Activated naive CD4-positive, alpha-beta T cell treated with anti-CD3 and anti-CD28 coated beads, Interleukin-2, amount 50 U/mL, for 24 hours (primary cell): ENCODE measurements around the gene PDLIM4.
A peak's percentile ranks its signal among the peaks of the same experiment; 100 is the strongest.

Source experiments
- H3K27ac Mint-ChIP-seq: one replicate; pipeline ENCODE4 v1.8.0; 2021; ENCODE audit warnings: mild to moderate bottlenecking, mixed read lengths
- H3K27me3 Mint-ChIP-seq: one replicate; pipeline ENCODE4 v1.8.0; 2021; ENCODE audit warnings: mixed read lengths
- H3K36me3 Mint-ChIP-seq: one replicate; pipeline ENCODE4 v1.8.0; 2021; ENCODE audit warnings: mixed read lengths
- H3K4me1 Mint-ChIP-seq: one replicate; pipeline ENCODE4 v1.8.0; 2021; ENCODE audit warnings: mixed read lengths
- H3K4me3 Mint-ChIP-seq: one replicate; pipeline ENCODE4 v1.8.0; 2021; ENCODE audit warnings: mild to moderate bottlenecking, mixed read lengths
- H3K9me3 Mint-ChIP-seq: one replicate; pipeline ENCODE4 v1.8.0; 2021; ENCODE audit warnings: mixed read lengths

Gene PDLIM4

DNA sequence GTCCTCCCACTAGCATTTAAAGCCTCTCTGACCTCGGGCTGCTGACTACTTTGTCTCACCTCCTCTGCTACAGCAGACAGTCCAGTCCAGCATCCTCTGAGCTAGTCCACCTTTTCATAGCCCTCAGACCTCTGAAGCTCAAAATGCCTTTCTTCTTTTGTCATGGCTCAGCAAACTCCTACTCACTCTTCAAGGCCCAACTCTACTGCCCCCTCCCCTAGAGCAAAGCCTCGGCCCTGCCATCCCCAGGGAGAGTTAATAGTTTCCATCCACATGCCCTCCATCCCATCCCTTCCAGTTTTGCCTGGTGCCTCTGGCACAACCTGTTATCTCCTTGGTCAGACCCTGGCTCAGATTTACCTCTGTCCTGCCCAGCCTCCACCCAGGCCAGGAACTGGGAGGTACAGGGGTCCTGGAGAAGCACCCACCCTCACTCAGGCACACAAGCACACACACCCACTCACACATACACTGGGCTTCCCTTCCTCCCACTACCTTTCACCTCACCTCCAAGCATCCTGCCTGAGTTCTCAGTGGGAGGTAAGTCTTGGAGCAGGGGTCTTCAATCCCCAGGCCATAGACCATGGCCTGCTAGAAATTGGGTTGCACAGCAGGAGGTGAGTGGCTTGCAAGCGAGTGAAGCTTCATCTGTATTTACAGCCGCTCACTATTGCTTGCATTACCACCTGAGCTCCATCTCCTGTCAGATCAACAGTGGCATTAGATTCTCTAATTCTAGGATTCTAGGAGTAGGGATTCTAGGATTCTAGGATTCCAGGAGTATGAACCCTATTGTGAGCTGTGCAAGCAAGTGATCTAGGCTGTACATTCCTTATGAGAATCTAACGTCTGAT, 18.1 kb downstream of the PDLIM4 start:
- H3K27ac Mint-ChIP-seq: no peak overlapping the region
- H3K4me1 Mint-ChIP-seq: peaks cover 11% of the 10 kb centered on the region
- no peaks in the 10 kb centered on the region for H3K36me3 Mint-ChIP-seq
- H3K9me3 Mint-ChIP-seq: no peaks in the 10 kb centered on the region
- no peak overlapping the region for H3K4me3 Mint-ChIP-seq
- peaks cover 9% of the 10 kb centered on the region for H3K27me3 Mint-ChIP-seq

DNA sequence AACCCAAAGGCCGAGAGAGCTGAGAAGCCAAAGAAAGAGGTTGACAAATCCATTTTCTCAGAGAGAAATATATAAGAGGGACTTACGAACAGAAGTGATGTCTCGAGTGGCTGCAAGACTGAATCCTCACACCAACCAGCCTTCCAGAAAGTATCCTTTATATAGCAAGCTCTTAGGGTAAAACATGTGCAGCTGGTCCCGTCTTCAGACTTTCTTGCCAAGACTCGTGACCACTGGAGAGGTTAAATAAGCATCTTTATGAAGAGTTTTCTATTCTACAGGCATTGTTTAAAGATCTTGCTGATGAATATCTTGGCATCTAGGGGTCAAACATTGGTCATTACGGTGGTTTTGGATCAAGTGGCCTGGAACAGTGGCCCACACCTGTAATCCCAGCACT, 19.8 kb downstream of the PDLIM4 start:
- Mint-ChIP-seq H3K4me1 (peaks cover 9% of the 10 kb centered on the region), H3K36me3 (no peaks in the 10 kb centered on the region), H3K9me3 (no peaks in the 10 kb centered on the region), H3K27ac (no peak overlapping the region), H3K27me3 (peaks cover 9% of the 10 kb centered on the region), H3K4me3 (no peak overlapping the region)

DNA sequence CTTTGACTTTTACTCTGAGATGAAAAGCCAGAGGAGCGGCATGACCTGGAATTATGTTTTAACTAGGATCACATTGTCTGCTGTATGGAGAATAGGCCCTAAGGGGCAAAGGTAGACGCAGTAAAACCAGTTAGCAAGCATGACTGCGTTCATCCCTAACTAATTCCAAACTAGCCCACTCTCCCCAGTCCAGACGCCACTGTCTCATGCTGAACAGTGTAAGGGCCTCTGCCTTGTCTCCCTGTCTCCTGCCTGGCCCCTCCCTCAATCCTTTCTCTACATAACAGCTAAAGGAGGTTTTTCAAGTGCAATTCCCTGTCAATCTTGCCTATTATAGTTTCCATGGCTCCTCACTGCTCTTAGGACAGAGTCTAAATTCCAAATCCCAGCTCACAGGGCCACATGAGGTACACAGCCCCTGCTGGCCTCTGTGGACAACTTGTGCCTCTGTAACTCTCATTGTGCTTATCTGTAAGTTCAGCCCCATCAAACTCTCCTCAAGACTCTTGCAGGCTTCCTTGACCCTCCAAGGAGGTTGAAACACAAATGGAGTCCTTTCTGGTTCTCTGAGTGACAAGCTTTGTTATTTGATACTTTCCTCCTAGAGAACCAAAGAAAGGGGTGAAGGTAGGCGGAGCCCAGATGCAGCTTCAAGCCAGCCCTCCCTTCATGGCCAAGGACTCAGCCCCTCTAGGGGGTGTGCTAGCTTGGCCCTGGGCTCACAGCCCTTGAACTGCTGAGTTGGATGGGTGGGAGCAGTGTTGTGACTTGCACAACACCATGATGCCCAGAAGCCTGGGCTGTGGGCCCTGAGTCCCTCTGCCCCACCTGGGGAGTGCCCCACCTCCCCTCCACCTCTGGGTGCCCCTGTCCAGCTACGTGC, 20.7 kb downstream of the PDLIM4 start:
- H3K4me1 Mint-ChIP-seq: no peaks in the 10 kb centered on the region
- no peak overlapping the region for H3K4me3 Mint-ChIP-seq
- no peaks in the 10 kb centered on the region for H3K36me3 Mint-ChIP-seq
- H3K27ac Mint-ChIP-seq: no peak overlapping the region
- peaks cover 7% of the 10 kb centered on the region for H3K27me3 Mint-ChIP-seq
- no peaks in the 10 kb centered on the region for H3K9me3 Mint-ChIP-seq

DNA sequence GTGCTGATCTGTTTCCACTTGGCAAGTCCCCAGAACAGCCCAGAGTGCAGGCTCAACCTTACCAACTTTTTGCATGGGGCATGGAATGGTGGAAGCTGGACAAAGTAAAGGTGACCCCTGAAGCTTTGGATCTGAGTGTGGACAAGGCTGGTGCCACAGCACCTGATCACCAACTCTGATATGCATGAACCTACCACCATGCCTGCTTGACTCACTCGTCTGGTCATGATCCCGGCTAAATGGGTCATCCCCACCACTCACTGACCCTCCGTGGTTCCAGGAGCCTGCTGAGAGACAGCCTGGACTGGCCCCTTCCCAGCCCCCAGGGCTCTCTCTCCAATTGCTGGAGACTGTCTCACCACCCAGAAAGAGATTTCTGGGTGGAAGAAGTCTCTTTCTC, 22.3 kb downstream of the PDLIM4 start:
- peaks cover 1% of the 10 kb centered on the region for H3K27me3 Mint-ChIP-seq
- H3K9me3 Mint-ChIP-seq: no peaks in the 10 kb centered on the region
- no peaks in the 10 kb centered on the region for H3K4me1 Mint-ChIP-seq
- no peak overlapping the region for H3K4me3 Mint-ChIP-seq
- no peaks in the 10 kb centered on the region for H3K36me3 Mint-ChIP-seq
- H3K27ac Mint-ChIP-seq: no peak overlapping the region

DNA sequence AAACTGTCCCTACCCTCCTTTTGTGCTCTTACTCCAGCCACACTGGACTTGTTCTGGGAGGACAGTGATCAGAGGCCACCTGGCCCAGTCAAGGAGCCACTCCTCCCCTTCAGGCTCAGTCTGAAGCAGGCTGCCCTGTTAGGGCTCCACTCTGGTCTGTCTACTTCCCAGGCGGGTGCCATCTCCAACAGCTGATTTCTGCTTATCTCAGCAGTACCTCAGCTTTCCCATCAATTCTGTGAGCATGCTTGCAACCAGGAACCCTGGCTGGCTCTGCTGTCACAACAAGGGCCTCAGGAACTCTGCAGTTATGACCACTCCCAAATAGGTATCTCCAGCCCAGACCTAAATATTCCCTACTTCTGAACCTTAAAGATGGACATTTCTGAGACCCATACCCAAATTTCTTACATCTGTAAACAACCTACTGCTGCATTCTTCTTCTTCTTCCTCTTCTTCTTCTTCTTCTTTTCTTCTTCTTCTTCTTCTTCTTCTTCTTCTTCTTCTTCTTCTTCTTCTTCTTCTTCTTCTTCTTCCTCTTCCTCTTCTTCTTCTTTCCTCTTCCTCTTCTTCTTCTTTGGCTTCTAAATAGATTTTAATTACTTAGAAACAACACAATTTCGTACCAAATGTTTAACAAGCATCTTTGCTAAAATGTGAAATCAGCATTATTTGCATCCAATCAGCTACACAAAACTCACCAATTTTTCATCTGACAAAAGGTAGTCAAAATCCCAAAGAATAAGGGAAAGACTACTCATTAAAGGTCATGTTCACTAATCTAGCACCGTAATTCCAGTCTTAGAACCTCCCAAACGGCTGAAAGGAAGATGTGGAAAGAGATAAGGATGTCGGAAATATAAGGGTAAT, 23.1 kb downstream of the PDLIM4 start:
- no peaks in the 10 kb centered on the region for H3K4me1 Mint-ChIP-seq
- no peaks in the 10 kb centered on the region for H3K9me3 Mint-ChIP-seq
- H3K27ac Mint-ChIP-seq: no peak overlapping the region
- no peak overlapping the region for H3K4me3 Mint-ChIP-seq
- no peaks in the 10 kb centered on the region for H3K36me3 Mint-ChIP-seq
- no peaks in the 10 kb centered on the region for H3K27me3 Mint-ChIP-seq

DNA sequence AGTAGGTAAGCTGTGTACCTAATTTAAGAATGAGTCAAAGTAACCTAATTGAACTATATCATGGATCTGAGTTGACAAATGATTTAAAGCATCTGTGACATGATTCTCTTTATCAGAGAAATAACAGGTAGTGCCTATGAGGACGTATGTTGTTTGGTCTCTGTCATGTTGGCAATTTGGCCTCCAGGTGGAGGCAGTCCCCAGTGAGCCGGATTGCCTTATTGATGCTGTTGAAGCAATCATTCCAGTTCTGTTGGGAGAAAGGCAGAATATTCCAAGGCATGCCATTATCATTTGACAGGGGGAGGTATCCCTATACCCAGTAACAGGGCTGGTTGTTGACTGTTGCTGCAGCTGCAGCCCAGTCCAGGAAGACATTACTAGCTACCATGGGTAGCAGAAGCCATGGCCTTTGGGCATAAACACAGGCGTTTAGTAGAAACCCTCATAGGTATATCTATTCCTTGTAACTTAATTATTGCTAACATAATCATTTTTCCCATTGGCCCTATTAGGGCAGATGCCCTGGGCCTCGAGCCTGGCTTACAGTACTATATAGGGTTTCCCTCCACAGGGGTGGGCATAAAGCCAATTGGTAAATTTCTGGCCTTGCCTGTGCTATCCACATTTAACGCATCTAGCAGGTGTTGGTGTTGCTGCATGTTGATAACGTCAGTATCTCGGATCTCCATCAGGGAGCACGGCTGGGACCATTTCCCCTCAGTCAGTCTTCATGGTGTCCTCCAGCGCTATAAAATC, 24.5 kb downstream of the PDLIM4 start:
- Mint-ChIP-seq H3K36me3 (no peaks in the 10 kb centered on the region), H3K27ac (no peak overlapping the region), H3K4me3 (no peak overlapping the region), H3K9me3 (no peaks in the 10 kb centered on the region), H3K4me1 (no peaks in the 10 kb centered on the region), H3K27me3 (no peaks in the 10 kb centered on the region)

DNA sequence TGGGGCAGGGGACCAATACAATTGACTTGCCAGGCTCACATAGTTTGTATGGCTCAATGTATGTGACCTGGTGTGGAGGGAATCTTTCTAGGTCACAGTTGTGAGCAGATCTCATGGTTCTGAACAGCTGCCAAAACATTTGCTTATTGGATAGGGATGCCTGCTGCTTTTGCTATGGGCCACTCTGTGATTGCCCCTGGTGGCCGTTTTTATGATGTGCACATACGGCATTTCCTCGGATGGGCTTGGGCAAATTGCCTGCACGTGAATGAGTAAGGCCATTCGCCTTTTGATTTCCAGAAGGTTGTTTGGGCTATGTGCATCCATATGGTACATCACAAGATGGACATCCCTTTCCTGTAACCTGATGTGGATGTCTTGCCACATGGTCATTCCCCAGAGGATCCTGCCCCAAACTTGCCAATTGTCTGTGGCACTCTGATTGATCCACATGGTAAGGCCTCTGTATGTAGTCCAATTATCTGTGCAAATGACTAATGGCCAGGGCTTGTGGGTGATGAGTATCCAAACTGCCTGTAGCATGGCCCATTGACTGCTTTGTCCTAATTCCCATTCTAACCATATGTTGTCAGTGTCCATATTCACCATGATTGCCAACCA, 26.0 kb downstream of the PDLIM4 start:
- Mint-ChIP-seq H3K36me3 (no peaks in the 10 kb centered on the region), H3K27me3 (no peaks in the 10 kb centered on the region), H3K9me3 (no peaks in the 10 kb centered on the region), H3K4me1 (no peaks in the 10 kb centered on the region), H3K4me3 (no peak overlapping the region), H3K27ac (no peak overlapping the region)

DNA sequence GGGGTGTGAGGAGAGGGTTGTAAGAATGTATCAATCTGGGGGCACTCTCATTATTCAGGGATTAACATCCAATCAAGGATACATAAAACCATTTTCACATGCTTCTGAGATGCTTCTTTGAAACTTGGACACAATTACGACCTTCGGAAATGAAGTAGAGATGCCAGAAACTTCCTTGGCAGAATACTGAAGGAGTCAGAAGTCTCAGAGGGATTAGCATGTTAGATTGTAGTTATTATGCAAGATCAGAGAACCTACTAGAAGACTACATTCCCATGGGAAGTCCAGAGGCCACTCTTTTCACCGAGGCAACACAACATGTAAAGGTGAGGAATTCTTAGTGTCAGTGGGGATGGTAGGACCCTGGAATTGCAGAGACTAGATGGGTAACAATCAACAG, 31.6 kb downstream of the PDLIM4 start:
- Mint-ChIP-seq H3K27me3 (peaks cover 7% of the 10 kb centered on the region), H3K36me3 (no peaks in the 10 kb centered on the region), H3K4me3 (no peak overlapping the region)

DNA sequence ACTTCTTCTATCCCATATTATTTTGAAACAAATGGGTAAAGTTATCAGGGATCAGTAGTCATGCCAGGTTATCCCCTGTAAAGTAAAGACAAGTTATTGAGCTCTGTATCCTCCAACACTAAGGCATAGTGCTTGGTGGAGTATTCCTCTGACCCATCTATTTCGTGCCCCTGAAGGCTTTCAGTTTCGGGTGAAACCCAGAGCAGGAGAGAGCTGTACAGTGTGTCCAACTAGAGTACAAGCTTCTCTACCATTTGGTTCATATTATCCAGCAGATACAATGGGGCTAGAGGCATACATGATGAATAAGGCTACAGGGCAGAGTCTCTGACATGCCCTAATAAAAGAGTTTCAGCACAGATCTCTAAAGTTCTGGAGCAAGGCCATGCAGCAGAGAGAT, 33.5 kb downstream of the PDLIM4 start:
- Mint-ChIP-seq H3K9me3 (no peaks in the 10 kb centered on the region), H3K36me3 (no peaks in the 10 kb centered on the region), H3K27me3 (peaks cover 10% of the 10 kb centered on the region), H3K4me1 (peaks cover 21% of the 10 kb centered on the region), H3K4me3 (no peak overlapping the region), H3K27ac (no peak overlapping the region)

More for the DNA sequence above, 31.6 kb downstream of the PDLIM4 start:
- Mint-ChIP-seq H3K27ac (no peak overlapping the region), H3K4me1 (peaks cover 12% of the 10 kb centered on the region), H3K9me3 (no peaks in the 10 kb centered on the region)

DNA sequence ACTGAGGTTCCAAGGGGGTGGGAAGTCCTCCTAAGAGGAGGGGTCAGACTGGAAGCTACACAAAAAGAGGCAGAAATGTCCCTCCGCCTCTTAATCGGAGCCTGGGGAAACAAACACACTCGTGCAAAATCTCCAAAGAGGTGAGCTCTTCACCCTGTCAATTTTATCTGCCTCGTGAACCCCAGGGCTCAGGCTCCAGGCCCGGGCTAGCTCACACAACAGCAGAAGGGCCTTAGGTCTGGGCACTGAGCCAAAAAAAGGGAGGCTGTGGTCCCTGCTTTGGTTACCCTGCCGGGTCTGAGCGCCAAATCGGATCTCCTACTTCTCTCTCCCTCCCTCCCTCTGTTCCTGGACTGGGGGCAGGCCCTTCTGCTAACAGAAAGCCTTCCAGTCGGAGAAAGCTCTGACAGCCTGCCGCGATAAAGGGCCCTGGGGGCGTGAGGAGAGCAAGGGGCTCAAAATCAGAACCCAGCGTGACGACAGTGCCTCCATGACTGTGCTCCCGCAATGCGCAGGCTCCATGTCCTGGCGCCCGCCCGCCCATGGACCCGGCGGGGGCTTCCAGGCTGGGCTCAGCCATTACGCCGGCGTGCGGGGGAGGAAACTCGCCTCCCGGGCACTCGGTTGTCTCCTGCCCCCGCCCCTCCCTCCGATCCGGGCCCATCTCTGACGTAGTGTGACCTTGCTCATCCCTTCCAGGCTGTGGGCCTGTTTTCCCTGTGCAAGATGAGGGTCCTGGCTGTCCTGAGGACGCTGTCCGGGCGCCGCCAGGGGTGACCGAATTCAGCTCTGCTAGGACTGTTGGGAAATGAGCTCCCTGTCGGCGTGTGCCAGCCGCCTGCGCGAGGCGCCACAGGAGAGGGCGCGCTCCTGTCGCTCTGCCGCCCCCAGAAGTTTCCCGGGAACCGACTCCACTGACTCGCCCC, 35.8 kb downstream of the PDLIM4 start:
- H3K27ac Mint-ChIP-seq: peak overlapping the region; percentile 86
- H3K36me3 Mint-ChIP-seq: no peaks in the 10 kb centered on the region
- peaks cover 21% of the 10 kb centered on the region for H3K4me1 Mint-ChIP-seq
- peak overlapping the region; percentile 92 for H3K4me3 Mint-ChIP-seq
- peaks cover 11% of the 10 kb centered on the region for H3K27me3 Mint-ChIP-seq
- no peaks in the 10 kb centered on the region for H3K9me3 Mint-ChIP-seq

DNA sequence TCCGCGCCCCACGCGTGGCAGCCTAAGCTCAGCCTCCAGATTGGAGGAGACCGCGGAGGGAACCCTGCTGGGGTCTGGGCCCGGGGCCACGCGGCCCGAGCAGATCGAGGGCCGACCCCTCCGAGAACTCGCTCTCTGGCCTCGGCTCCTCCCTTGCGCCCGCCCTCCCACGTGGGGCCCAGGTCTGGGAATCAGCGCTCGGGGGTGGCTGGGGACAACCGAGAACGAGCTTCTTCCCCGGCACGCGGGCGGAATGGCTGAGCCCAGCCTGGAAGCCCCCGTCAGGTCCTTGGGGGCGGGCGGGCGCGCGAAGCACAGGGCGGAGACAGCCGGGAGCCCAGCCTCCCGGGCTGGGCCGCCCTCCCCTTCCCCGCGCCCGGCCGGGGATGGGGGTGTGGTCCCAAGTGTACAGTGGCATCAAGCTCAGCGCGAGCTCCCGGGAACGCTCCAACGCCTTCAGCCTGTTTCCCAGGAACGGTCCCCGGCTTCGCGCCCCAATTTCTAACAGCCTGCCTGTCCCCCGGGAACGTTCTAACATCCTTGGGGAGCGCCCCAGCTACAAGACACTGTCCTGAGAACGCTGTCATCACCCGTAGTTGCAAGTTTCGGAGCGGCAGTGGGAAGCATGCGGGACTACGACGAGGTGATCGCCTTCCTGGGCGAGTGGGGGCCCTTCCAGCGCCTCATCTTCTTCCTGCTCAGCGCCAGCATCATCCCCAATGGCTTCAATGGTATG, 36.7 kb downstream of the PDLIM4 start, which contains the start of gene SLC22A4:
Gene SLC22A4 (plus strand): TSS at position 403 of the 736 bp plus-strand sequence. CDS start 223 bp downstream, at position 626.
- H3K27me3 Mint-ChIP-seq: peaks cover 6% of the 10 kb centered on the region
- H3K9me3 Mint-ChIP-seq: no peaks in the 10 kb centered on the region
- H3K4me3 Mint-ChIP-seq: peak within 1 kb of the TSS; percentile 92
- peak within 1 kb of the TSS; percentile 86 for H3K27ac Mint-ChIP-seq
- peaks cover 21% of the 10 kb centered on the region for H3K4me1 Mint-ChIP-seq
- no peaks in the 10 kb centered on the region for H3K36me3 Mint-ChIP-seq

DNA sequence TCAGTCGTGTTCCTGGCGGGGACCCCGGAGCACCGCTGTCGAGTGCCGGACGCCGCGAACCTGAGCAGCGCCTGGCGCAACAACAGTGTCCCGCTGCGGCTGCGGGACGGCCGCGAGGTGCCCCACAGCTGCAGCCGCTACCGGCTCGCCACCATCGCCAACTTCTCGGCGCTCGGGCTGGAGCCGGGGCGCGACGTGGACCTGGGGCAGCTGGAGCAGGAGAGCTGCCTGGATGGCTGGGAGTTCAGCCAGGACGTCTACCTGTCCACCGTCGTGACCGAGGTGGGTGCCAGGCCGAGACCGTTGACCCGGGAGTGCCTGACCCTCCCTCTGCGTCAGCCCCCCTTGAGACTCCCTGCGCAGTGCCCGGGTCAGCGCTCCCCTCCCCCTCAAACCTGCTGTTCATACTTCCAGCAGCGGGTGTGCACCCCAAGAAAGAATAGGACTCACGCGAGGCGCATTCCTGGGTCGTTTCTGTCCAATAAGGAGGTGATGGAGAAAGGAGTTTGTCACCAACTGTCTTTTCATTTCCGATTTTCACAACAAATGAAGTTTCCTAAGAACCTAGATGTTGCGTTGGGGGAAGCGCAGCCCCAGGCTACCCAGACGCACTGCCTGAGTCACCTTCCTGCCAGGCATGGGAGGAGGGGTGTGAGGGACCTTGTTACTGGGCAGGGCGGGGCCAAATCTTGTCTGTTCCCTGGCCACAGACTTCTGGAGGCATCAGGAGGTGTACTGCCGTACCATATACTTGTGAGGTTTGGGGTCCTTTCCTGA, 37.4 kb downstream of the PDLIM4 start:
- peaks cover 5% of the 10 kb centered on the region for H3K27me3 Mint-ChIP-seq
- no peaks in the 10 kb centered on the region for H3K9me3 Mint-ChIP-seq
- peak overlapping the region; percentile 92 for H3K4me3 Mint-ChIP-seq
- H3K36me3 Mint-ChIP-seq: no peaks in the 10 kb centered on the region
- peak overlapping the region; percentile 72 for H3K27ac Mint-ChIP-seq
- peaks cover 21% of the 10 kb centered on the region for H3K4me1 Mint-ChIP-seq
